Measurements from ENCODE around the gene NMT2. TPM values are rescaled to one million over a fixed set of nuclear protein-coding genes. Genes with fewer than 3 reads are reported as not detected.

The NMT2 gene
- total RNA-seq, 1 experiment from 2014 or later: 11.8 TPM

GRCh38 chr10:15121707-15122106 lies 46.8 kb downstream of the NMT2 start:
- peaks cover 9 to 33% (median 18%) of the 10 kb centered on the region in 3 experiments for H3K36me3 Mint-ChIP-seq (ENCODE audit: insufficient read depth in 1 of 3, low read depth in 3 of 3)
- H3K27me3 ChIP-seq (ENCODE audit: insufficient read depth, low read length): no peaks in the 10 kb centered on the region

More at GRCh38 chr10:15121707-15122106, 46.8 kb downstream of the NMT2 start:
- Histone ChIP-seq H3T11ph (ENCODE audit: low read length) (no peak overlapping the region), H4K5ac (ENCODE audit: insufficient read length, low read depth, low read length) (no peak overlapping the region), H2BK12ac (ENCODE audit: insufficient read length, low read depth, low read length) (no peak overlapping the region), H2BK120ac (ENCODE audit: low read depth, low read length, poor library complexity, severe bottlenecking) (no peak overlapping the region), H3K23me2 (ENCODE audit: insufficient read length, low read depth, low read length, poor library complexity, severe bottlenecking) (no peaks in the 10 kb centered on the region), H2AK5ac (ENCODE audit: insufficient read length, low read length) (no peak overlapping the region), H3K4me2 (ENCODE audit: insufficient read depth, insufficient read length, low read length) (no peak overlapping the region), H3K27ac (ENCODE audit: insufficient read length, low read depth, low read length) (no peak overlapping the region), H3K4ac (ENCODE audit: low read depth, low read length) (no peak overlapping the region), H3K9me3 (ENCODE audit: control insufficient read depth, low read depth, low read length) (no peaks in the 10 kb centered on the region), H2BK15ac (ENCODE audit: low read depth, low read length) (no peak overlapping the region), H3K79me2 (ENCODE audit: insufficient read depth, low read length) (no peaks in the 10 kb centered on the region), H3K9ac (ENCODE audit: extremely low read depth, insufficient read length, low read length) (no peak overlapping the region), H2BK20ac (ENCODE audit: low read depth, low read length, poor library complexity, severe bottlenecking) (no peak overlapping the region), H2AFZ (ENCODE audit: low read length) (no peak overlapping the region), H3K18ac (ENCODE audit: insufficient read length, low read depth, low read length) (no peak overlapping the region), H4K8ac (replicated peaks; ENCODE audit: insufficient read length, low read depth, low read length) (no peak overlapping the region), H3K56ac (ENCODE audit: insufficient read length, low read depth, low read length) (no peak overlapping the region), H3K23ac (ENCODE audit: insufficient read length, low read depth, low read length) (no peak overlapping the region), H4K91ac (ENCODE audit: insufficient read length, low read depth, low read length) (no peak overlapping the region), H2BK5ac (ENCODE audit: insufficient read length, low read length) (no peak overlapping the region), H3K14ac (ENCODE audit: insufficient read depth, low read length) (no peak overlapping the region), H3K4me1 (ENCODE audit: insufficient read depth, low read length) (no peaks in the 10 kb centered on the region), H4K20me1 (ENCODE audit: control insufficient read depth, insufficient read depth, insufficient read length) (no peaks in the 10 kb centered on the region), H3K79me1 (ENCODE audit: insufficient read depth, low read depth, low read length, poor library complexity, severe bottlenecking) (no peaks in the 10 kb centered on the region)
- H3K4me3 Mint-ChIP-seq: no peak overlapping the region
- no peak for DNase-seq
- H3K27ac Mint-ChIP-seq: no peak overlapping the region
- H3K27me3 Mint-ChIP-seq (ENCODE audit: low read depth): no peaks in the 10 kb centered on the region
- H3K9me3 Mint-ChIP-seq: no peaks in the 10 kb centered on the region
- TF ChIP-seq CTCF (conservative IDR thresholded peaks at IDR 0.05): no peak
- no CpG with 5 or more reads among the region's 1 CpG for WGBS (ENCODE audit: extremely low coverage, insufficient read length, low lambda C conversion rate)
- H3K4me1 Mint-ChIP-seq: no peaks in the 10 kb centered on the region
